VCaP (cell line): Measurements from ENCODE around the gene SLAMF6.

Source experiments
- H3K27ac ChIP-seq: fragments of 450-650 bp; 2 replicates; pipeline ENCODE4 v1.5.1; 2017
- CTCF ChIP-seq: fragments of 450-650 bp; conservative IDR thresholded peaks from 2 replicates; pipeline ENCODE4 v1.5.1; 2017; ENCODE audit warnings: mild to moderate bottlenecking, moderate library complexity

Gene SLAMF6

DNA sequence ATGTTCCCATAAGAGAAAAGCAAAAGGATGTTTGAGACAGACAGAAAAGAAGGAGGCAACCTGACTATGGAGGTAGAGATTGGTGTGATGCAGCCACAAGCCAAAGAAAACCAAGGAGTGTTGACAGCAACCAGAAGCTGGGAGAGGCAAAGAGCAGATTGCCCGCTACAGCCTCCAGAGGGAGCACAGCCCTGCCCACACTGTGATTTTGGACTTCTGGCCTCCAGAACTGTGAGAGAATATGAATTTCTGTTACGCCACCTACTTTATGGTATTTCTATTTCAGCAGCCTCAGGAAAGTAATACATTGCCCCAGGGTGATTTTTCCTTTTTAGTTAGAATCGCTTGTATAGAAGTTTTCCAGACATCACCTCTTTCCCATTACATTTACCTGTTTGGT is 28.4 kb downstream of the SLAMF6 start:
- H3K27ac ChIP-seq = no peak overlapping the region
- TF ChIP-seq CTCF = peak; percentile 74

DNA sequence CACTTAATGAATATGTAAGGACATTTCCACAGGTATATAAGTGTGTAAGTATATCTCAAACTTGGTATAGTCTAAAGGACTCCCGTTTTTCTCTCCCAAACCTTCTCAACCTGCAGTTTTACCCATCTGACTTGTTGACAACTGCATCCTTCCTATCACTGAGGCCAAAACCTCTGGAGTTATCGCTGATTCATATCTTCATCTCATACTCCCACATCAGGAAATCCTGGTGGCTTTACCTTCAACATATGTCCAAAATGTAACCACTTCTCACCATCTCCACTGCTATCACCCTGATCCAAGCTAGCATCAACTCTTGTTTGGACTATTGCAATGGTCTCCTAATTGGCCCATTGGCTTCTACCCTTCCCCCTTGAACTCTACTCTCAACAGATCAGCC is 30.4 kb downstream of the SLAMF6 start:
- TF ChIP-seq CTCF = no peak
- H3K27ac ChIP-seq = no peak overlapping the region

- no peak for TF ChIP-seq CTCF
- H3K27ac ChIP-seq = no peak overlapping the region
Measured at GRCh38 chr1:160491981-160492380, 31.1 kb downstream of the SLAMF6 start.

DNA sequence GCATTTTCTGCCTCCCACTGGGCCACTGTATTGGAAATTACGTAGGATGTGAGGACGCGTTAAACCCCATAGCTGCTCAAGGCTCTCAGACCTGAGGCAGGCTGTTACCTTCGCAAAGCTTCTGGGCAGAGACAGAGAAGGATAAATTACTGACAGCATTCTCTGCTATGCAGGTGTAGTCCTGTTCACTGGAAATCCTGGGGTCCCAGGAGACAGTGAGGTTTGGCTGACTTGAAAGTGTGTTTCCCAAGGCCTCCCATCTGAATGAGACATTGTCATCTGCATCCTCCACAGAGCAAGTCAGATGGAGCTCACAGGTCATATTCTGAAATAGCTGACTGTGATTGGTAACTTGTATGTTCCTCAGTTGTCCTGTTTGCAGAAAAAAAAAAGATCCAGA is 32.0 kb downstream of the SLAMF6 start:
- H3K27ac ChIP-seq = no peak overlapping the region
- no peak for TF ChIP-seq CTCF

- H3K27ac ChIP-seq = no peak overlapping the region
- no peak for TF ChIP-seq CTCF
Measured at GRCh38 chr1:160489513-160490261, 33.4 kb downstream of the SLAMF6 start.

GRCh38 chr1:160488347-160489058 is 34.6 kb downstream of the SLAMF6 start:
- H3K27ac ChIP-seq = no peak overlapping the region
- TF ChIP-seq CTCF = no peak

GRCh38 chr1:160486453-160486852 is 36.6 kb downstream of the SLAMF6 start:
- no peak overlapping the region for H3K27ac ChIP-seq
- no peak for TF ChIP-seq CTCF
